Hepatocyte (in vitro differentiated cells): ENCODE measurements around the gene ADGRE3.

Experiments used
- CTCF ChIP-seq: fragments of 200-600 bp; sonication (generic); IDR thresholded peaks from 2 replicates; pipeline ENCODE4 v1.5.1; 2016; ENCODE audit warnings: antibody characterized with exemption, mild to moderate bottlenecking; ENCODE audit not compliant: poor library complexity
- EZH2 ChIP-seq: fragments of 200-600 bp; sonication (generic); IDR thresholded peaks from 2 replicates; pipeline ENCODE4 v1.6.1; 2016; ENCODE audit warnings: antibody characterized with exemption, mild to moderate bottlenecking, borderline replicate concordance
- EZH2phosphoT487 ChIP-seq: fragments of 200-600 bp; sonication (generic); IDR thresholded peaks from one replicate; pipeline ENCODE4 v1.6.1; 2018; ENCODE audit warnings: antibody characterized with exemption, mild to moderate bottlenecking, low read depth, moderate library complexity; ENCODE audit not compliant: unreplicated experiment, severe bottlenecking

DNA sequence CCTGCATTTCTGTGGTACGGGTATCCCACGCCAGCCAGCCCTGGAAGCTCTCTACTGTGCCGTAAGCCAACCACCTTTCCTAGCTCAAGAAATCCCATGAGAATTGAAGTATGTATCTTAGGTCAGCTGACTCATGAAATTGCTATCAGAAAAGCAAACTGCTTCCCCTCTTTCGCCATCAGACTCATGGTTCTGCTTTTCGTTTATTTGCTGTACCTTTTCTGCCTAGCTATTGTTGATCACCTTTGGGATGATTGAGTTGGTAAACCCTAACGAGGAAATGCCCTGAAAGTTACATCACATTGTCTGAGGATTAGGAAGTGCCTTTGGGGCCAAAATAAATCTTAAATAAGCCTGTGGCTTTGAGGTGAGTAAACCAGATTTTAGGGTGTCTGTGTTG is at the start of gene ADGRE3:
- TF ChIP-seq CTCF, result no peak
- TF ChIP-seq EZH2phosphoT487, result no peak
- no peak for TF ChIP-seq EZH2
